H1 (cell line): Measurements from ENCODE around the gene ZFP14. TPM values are rescaled to one million over a fixed set of nuclear protein-coding genes. Genes with fewer than 3 reads are reported as not detected.

Source experiments
- CBX8 ChIP-seq: fragments of 300-800, 300-1000 bp; sonication (generic); IDR thresholded peaks from 2 replicates; pipeline ENCODE4 v1.7.1; 2016; ENCODE audit warnings: low read depth, low read length, borderline replicate concordance
- CHD1 ChIP-seq: IDR thresholded peaks from 2 replicates; pipeline ENCODE4 v1.6.1; 2012; ENCODE audit warnings: low read depth, low read length, improper control_type of control experiment
- CREB1 ChIP-seq: IDR thresholded peaks from 2 replicates; pipeline ENCODE4 v1.6.1; 2012; ENCODE audit warnings: inconsistent platforms
- GABPA ChIP-seq: IDR thresholded peaks from 2 replicates; pipeline ENCODE4 v1.6.1; 2011; ENCODE audit warnings: mild to moderate bottlenecking, low read length, moderate library complexity, borderline replicate concordance; ENCODE audit not compliant: insufficient read depth
- HDAC2 ChIP-seq, 2 experiments: fragments of 300-600 bp in 1 of 2; sonication (generic) in 1 of 2; IDR thresholded peaks; 2 replicates each; pipeline ENCODE4 v1.6.1; 2011 to 2012; ENCODE audit warnings: low read depth in 2 of 2, low read length in 2 of 2, mild to moderate bottlenecking in 2 of 2, moderate library complexity in 2 of 2, borderline replicate concordance in 1 of 2, inconsistent platforms in 1 of 2
- HDAC6 ChIP-seq: IDR thresholded peaks from one replicate; pipeline ENCODE4 v1.7.1; 2012; ENCODE audit warnings: low read depth, mild to moderate bottlenecking, inconsistent platforms, low read length, moderate library complexity
- JUN ChIP-seq: IDR thresholded peaks from 2 replicates; pipeline ENCODE4 v1.6.1; 2011; ENCODE audit warnings: low read depth, mild to moderate bottlenecking, improper control_type of control experiment, low read length
- KDM1A ChIP-seq: fragments of 200-600, 300-600 bp; sonication (generic); IDR thresholded peaks from 2 replicates; pipeline ENCODE4 v1.7.1; 2016; ENCODE audit warnings: mild to moderate bottlenecking, low read length, borderline replicate concordance
- KDM4A ChIP-seq: IDR thresholded peaks from one replicate; pipeline ENCODE4 v1.7.1; 2012; ENCODE audit warnings: low read depth, mild to moderate bottlenecking, moderate library complexity, low read length, inconsistent platforms; ENCODE audit not compliant: severe bottlenecking
- PHF8 ChIP-seq: fragments of 200-600 bp; sonication (generic); conservative IDR thresholded peaks from 2 replicates; pipeline ENCODE4 v1.7.1; 2012; ENCODE audit warnings: low read depth, mild to moderate bottlenecking, inconsistent platforms, low read length, moderate library complexity
- RAD21 ChIP-seq, 2 experiments: IDR thresholded peaks in 1 of 2; conservative IDR thresholded peaks in 1 of 2; 2 replicates each; pipeline ENCODE4 v1.6.1; 2011; ENCODE audit warnings: low read depth in 2 of 2, low read length in 2 of 2, improper control_type of control experiment in 1 of 2, inconsistent platforms in 1 of 2, mild to moderate bottlenecking in 1 of 2, moderate library complexity in 1 of 2
- SRF ChIP-seq: IDR thresholded peaks from 2 replicates; pipeline ENCODE4 v1.6.1; 2011; ENCODE audit warnings: mild to moderate bottlenecking, low read depth, low read length, moderate library complexity
- TAF1 ChIP-seq: IDR thresholded peaks from 2 replicates; pipeline ENCODE4 v1.6.1; 2011; ENCODE audit warnings: mild to moderate bottlenecking, low read depth, low read length
- polyA plus RNA-seq, 7 experiments: library from polyadenylated mRNA; depleted of rRNA in 3 of 7; stranded (reverse) in 5 of 7; unstranded in 2 of 7; fragments of >200 nt in 5 of 7; fragments of 200-250 nt in 2 of 7; gene quantifications; 1 replicate in 5 of 7; 2 replicates in 1 of 7; 4 replicates in 1 of 7; pipeline versions ENCODE4 v1.2.1 to v1.2.3, GENCODE V29; 2011 to 2013; ENCODE audit warnings: missing spikeins in 2 of 7, mixed read lengths in 2 of 7
- total RNA-seq: library from RNA; stranded (reverse); fragmentation: NEBNext Ultra II Directional; extraction: Animal tissue kit (Norgen Biotek cat#: 25700); gene quantifications from 2 replicates; pipeline ENCODE4 v1.2.1, GENCODE V29; 2021
- TF ChIP-seq, protein P1 (sequence below): IDR thresholded peaks from 2 replicates; pipeline ENCODE4 v1.6.1; 2011; ENCODE audit warnings: low read depth, mild to moderate bottlenecking, low read length; ENCODE audit not compliant: insufficient read depth

ZFP14 gene
- total and polyA plus RNA-seq, 2 of the 8 experiments (the other 6 are each of a cell fraction or from before 2014, with no cell fraction given): 1.7 to 8.2 TPM

DNA sequence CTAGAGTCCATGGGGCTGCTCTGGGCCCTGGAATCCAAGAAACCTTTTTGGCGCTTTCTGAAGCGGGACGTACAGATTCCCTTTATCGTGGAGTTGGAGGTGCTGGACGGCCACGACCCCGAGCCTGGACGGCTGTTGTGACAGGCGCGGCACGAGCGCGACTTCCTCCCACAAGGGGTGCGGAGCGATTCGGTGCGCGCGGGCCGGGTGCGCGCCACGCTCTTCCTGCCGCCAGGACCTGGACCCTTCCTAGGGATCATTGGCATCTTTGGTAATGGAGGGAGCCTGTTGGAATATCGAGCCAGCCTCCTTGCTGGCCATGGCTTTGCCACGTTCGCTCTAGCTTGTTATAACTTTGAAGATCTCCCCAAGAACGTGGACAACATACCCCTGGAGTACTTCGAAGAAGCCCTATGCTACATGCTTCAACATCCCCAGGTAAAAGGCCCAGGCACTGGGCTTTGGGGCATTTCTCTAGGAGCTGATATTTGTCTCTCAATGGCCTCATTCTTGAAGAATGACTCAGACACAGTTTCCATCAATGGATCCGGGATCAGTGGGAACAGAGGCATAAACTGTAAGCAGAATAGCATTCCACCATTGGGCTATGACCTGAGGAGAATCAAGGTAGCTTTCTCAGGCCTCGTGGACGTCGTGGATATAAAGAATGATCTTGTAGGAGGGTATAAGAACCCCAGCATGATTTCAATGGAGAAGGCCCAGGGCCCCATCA lies 42.9 kb upstream of the ZFP14 start (continued):
- no peak for TF ChIP-seq CHD1
- TF ChIP-seq PHF8: no peak
- no peak for TF ChIP-seq CBX8
- TF ChIP-seq CREB1: no peak
- peak; percentile 4 for TF ChIP-seq KDM4A
- no peak for TF ChIP-seq KDM1A
- TF ChIP-seq JUN: no peak
- TF ChIP-seq HDAC2 (IDR thresholded peaks at IDR 0.05; ENCODE audit: borderline replicate concordance in 1 of 2, low read depth in 2 of 2, low read length in 2 of 2): no peak
- no peak for TF ChIP-seq HDAC6
- TF ChIP-seq, protein P1, sequence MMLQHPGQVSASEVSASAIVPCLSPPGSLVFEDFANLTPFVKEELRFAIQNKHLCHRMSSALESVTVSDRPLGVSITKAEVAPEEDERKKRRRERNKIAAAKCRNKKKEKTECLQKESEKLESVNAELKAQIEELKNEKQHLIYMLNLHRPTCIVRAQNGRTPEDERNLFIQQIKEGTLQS: no peak
- TF ChIP-seq SRF: no peak
- no peak for TF ChIP-seq TAF1
- no peak for TF ChIP-seq RAD21 (IDR thresholded peaks at IDR 0.05 in 1 of 2, conservative IDR thresholded peaks at IDR 0.05 in 1 of 2; ENCODE audit: low read depth in 2 of 2, low read length in 2 of 2)
- no peak for TF ChIP-seq GABPA
- TF ChIP-seq, all 59 proteins: peak for 3
